Measurements from ENCODE around the gene CNTN6.

Gene CNTN6

GRCh38 chr3:1172644-1173043 is 79.8 kb downstream of the CNTN6 start:
- TF ChIP-seq TAF1 (IDR thresholded peaks at IDR 0.05; ENCODE audit: borderline replicate concordance, insufficient read depth, low read length) = no peak
- TF ChIP-seq SIN3A (IDR thresholded peaks at IDR 0.05; ENCODE audit: borderline replicate concordance, insufficient read depth, low read length) = no peak
- no peak for TF ChIP-seq REST (IDR thresholded peaks at IDR 0.05; ENCODE audit: insufficient read depth in 1 of 2, low read depth in 2 of 2, low read length in 2 of 2)
- no peak for TF ChIP-seq POLR2AphosphoS5 (IDR thresholded peaks at IDR 0.05; ENCODE audit: low read depth, low read length)
- TF ChIP-seq FOXP2 (optimal IDR thresholded peaks at IDR 0.05; ENCODE audit: borderline replicate concordance, extremely low read depth, extremely low read length, insufficient read depth) = no peak

DNA sequence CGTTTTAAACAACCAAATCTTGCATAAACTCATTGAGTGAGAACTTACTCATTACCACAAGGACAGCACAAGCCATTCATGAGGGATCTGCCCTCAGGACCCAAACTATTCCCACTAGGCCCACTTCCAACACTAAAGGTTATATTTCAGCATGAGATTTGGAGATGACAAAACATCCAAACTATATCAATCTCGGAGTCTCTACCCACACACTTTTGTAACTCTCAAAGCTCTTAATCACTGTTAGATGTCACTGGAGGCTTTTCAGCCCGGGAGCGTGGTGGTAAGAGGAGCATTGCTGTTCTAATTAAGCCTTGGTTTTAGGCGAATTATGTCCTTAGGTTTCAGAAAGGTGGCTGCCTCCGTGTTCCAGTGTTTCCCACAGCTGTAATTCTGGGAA is 86.3 kb downstream of the CNTN6 start:
- TF ChIP-seq SIN3A (IDR thresholded peaks at IDR 0.05; ENCODE audit: borderline replicate concordance, insufficient read depth, low read length) (no peak), FOXP2 (optimal IDR thresholded peaks at IDR 0.05; ENCODE audit: borderline replicate concordance, extremely low read depth, extremely low read length, insufficient read depth) (no peak), TAF1 (IDR thresholded peaks at IDR 0.05; ENCODE audit: borderline replicate concordance, insufficient read depth, low read length) (no peak), POLR2AphosphoS5 (IDR thresholded peaks at IDR 0.05; ENCODE audit: low read depth, low read length) (no peak), REST (IDR thresholded peaks at IDR 0.05; ENCODE audit: insufficient read depth in 1 of 2, low read depth in 2 of 2, low read length in 2 of 2) (no peak)

DNA sequence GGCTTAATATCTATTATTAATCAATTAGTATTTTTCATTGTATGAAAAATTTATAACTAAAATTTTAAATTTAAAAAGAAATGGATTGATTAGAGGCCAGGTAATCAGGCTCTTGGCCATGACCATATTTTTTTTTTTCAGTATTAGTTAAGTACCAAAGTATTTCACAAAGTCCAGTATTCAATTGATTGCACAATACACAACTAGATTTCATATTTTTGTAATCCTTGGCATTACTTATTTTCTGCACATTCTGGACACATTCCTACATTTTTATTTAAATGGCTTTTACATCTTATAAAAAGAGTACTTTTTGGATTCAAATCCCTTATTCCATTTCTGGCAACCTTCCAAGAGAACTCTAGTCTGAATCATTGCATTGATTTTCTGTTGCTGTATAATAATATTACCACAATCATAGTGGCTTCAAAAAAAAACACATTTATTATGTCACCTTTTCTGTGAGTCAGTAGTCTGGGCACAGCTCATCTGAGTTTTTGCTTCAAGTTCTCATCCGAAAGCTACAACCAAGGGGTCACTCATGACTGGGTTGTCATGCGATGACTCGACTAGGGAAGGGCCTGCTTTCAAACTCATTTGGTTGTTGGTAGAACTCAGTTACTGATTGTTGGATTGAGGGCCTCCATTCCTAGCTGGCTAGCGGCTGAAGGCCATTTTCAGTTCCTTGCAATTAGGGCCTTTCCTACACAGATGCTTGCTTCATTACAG is 90.7 kb downstream of the CNTN6 start:
- TF ChIP-seq POLR2AphosphoS5 (IDR thresholded peaks at IDR 0.05; ENCODE audit: low read depth, low read length) (no peak), TAF1 (IDR thresholded peaks at IDR 0.05; ENCODE audit: borderline replicate concordance, insufficient read depth, low read length) (no peak), FOXP2 (optimal IDR thresholded peaks at IDR 0.05; ENCODE audit: borderline replicate concordance, extremely low read depth, extremely low read length, insufficient read depth) (no peak), REST (IDR thresholded peaks at IDR 0.05; ENCODE audit: insufficient read depth in 1 of 2, low read depth in 2 of 2, low read length in 2 of 2) (no peak), SIN3A (IDR thresholded peaks at IDR 0.05; ENCODE audit: borderline replicate concordance, insufficient read depth, low read length) (no peak)

DNA sequence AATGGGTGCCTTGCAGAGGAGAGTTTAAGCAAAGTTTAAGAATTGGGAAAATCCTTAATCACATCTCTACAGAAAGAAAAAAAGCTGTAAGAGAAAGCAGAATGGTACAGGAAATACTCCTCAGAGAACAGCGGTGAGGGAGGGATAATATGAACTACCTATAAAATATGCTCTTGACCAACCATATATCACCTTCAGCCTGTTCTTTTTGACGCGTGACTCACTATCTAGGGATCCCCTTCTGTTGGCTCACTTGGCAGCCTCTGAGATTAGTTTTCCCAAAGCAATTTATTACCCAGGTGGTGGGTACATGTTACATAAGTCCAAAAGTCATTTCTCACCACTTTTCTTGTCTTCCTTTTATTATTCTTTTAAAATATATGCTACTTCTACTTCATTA is 97.7 kb downstream of the CNTN6 start:
- TF ChIP-seq FOXP2 (optimal IDR thresholded peaks at IDR 0.05; ENCODE audit: borderline replicate concordance, extremely low read depth, extremely low read length, insufficient read depth) (no peak), REST (IDR thresholded peaks at IDR 0.05; ENCODE audit: insufficient read depth in 1 of 2, low read depth in 2 of 2, low read length in 2 of 2) (no peak), POLR2AphosphoS5 (IDR thresholded peaks at IDR 0.05; ENCODE audit: low read depth, low read length) (no peak), TAF1 (IDR thresholded peaks at IDR 0.05; ENCODE audit: borderline replicate concordance, insufficient read depth, low read length) (no peak), SIN3A (IDR thresholded peaks at IDR 0.05; ENCODE audit: borderline replicate concordance, insufficient read depth, low read length) (no peak)
